Activated naive CD8-positive, alpha-beta T cell treated with anti-CD3 and anti-CD28 coated beads for 36 hours (primary cell): ENCODE data around the gene MYG1. TPM values are rescaled to one million over a fixed set of nuclear protein-coding genes. Genes with fewer than 3 reads are reported as not detected.
"Not testable (repeated sequence)": the region's sequence is repeated elsewhere in the genome, so short reads cannot be mapped to it uniquely, and the experiment has no call there.

ENCODE experiments used
- DNase-seq: peaks from one replicate; pipeline ENCODE4 v3.0.0; 2021
- H3K27ac Mint-ChIP-seq: one replicate; pipeline ENCODE4 v1.8.0; 2022; ENCODE audit warnings: mild to moderate bottlenecking, moderate library complexity, mixed read lengths
- H3K27me3 Mint-ChIP-seq: one replicate; pipeline ENCODE4 v1.8.0; 2022; ENCODE audit warnings: mild to moderate bottlenecking, mixed read lengths
- H3K36me3 Mint-ChIP-seq: one replicate; pipeline ENCODE4 v1.8.0; 2021; ENCODE audit warnings: mild to moderate bottlenecking, mixed read lengths
- H3K4me1 Mint-ChIP-seq: one replicate; pipeline ENCODE4 v1.8.0; 2021; ENCODE audit warnings: mixed read lengths
- H3K4me3 Mint-ChIP-seq: one replicate; pipeline ENCODE4 v1.8.0; 2022; ENCODE audit warnings: mild to moderate bottlenecking, moderate library complexity, mixed read lengths
- H3K9me3 Mint-ChIP-seq: one replicate; pipeline ENCODE4 v1.8.0; 2022; ENCODE audit warnings: mixed read lengths
- total RNA-seq, 2 experiments: library from RNA; stranded (reverse); gene quantifications; one replicate each; pipeline ENCODE4 v1.2.3, GENCODE V29; 2021

Gene MYG1
- total RNA-seq, 2 experiments from 2014 or later: 73.4 to 79.7 TPM

GRCh38 chr12:53328043-53328435 lies 28.5 kb downstream of the MYG1 start:
- Mint-ChIP-seq H3K9me3 (no peaks in the 10 kb centered on the region), H3K27ac (no peak overlapping the region), H3K4me1 (peaks cover 15% of the 10 kb centered on the region), H3K27me3 (no peaks in the 10 kb centered on the region), H3K4me3 (no peak overlapping the region), H3K36me3 (no peaks in the 10 kb centered on the region)
- no peak for DNase-seq

- Mint-ChIP-seq H3K4me1 (peaks cover 3% of the 10 kb centered on the region), H3K36me3 (no peaks in the 10 kb centered on the region), H3K27ac (no peak overlapping the region), H3K27me3 (peaks cover 19% of the 10 kb centered on the region), H3K4me3 (no peak overlapping the region), H3K9me3 (no peaks in the 10 kb centered on the region)
- DNase-seq: no peak
Measured at GRCh38 chr12:53330671-53331070, 31.2 kb downstream of the MYG1 start.

GRCh38 chr12:53332339-53332738 lies 32.8 kb downstream of the MYG1 start:
- DNase-seq, H3K36me3 Mint-ChIP-seq, H3K9me3 Mint-ChIP-seq, H3K4me3 Mint-ChIP-seq, H3K27ac Mint-ChIP-seq, H3K4me1 Mint-ChIP-seq: not testable (repeated sequence)
- H3K27me3 Mint-ChIP-seq: peaks cover 36% of the 10 kb centered on the region

GRCh38 chr12:53332744-53333143 lies 33.2 kb downstream of the MYG1 start:
- H3K27me3 Mint-ChIP-seq: peaks cover 40% of the 10 kb centered on the region
- H3K4me3 Mint-ChIP-seq: no peak overlapping the region
- no peak for DNase-seq
- H3K9me3 Mint-ChIP-seq: no peaks in the 10 kb centered on the region
- H3K4me1 Mint-ChIP-seq: peaks cover 4% of the 10 kb centered on the region
- H3K36me3 Mint-ChIP-seq: no peaks in the 10 kb centered on the region
- H3K27ac Mint-ChIP-seq: no peak overlapping the region

- peaks cover 6% of the 10 kb centered on the region for H3K4me1 Mint-ChIP-seq
- H3K36me3 Mint-ChIP-seq: no peaks in the 10 kb centered on the region
- H3K9me3 Mint-ChIP-seq: no peaks in the 10 kb centered on the region
- no peak overlapping the region for H3K27ac Mint-ChIP-seq
- DNase-seq: no peak
- peaks cover 46% of the 10 kb centered on the region for H3K27me3 Mint-ChIP-seq
- no peak overlapping the region for H3K4me3 Mint-ChIP-seq
Measured at GRCh38 chr12:53333289-53333688, 33.8 kb downstream of the MYG1 start.

- no peak overlapping the region for H3K27ac Mint-ChIP-seq
- H3K36me3 Mint-ChIP-seq: no peaks in the 10 kb centered on the region
- H3K9me3 Mint-ChIP-seq: no peaks in the 10 kb centered on the region
- H3K27me3 Mint-ChIP-seq: peaks cover 49% of the 10 kb centered on the region
- no peak overlapping the region for H3K4me3 Mint-ChIP-seq
- peaks cover 8% of the 10 kb centered on the region for H3K4me1 Mint-ChIP-seq
- no peak for DNase-seq
Measured at GRCh38 chr12:53333845-53334244, 34.4 kb downstream of the MYG1 start.

GRCh38 chr12:53334822-53335221 lies 35.3 kb downstream of the MYG1 start:
- Mint-ChIP-seq H3K4me3 (no peak overlapping the region), H3K27me3 (peaks cover 49% of the 10 kb centered on the region), H3K4me1 (peaks cover 8% of the 10 kb centered on the region), H3K9me3 (no peaks in the 10 kb centered on the region), H3K36me3 (no peaks in the 10 kb centered on the region), H3K27ac (no peak overlapping the region)
- DNase-seq: no peak

- Mint-ChIP-seq H3K27me3 (peaks cover 49% of the 10 kb centered on the region), H3K27ac (no peak within 1 kb of the TSS), H3K4me1 (peaks cover 11% of the 10 kb centered on the region), H3K4me3 (no peak within 1 kb of the TSS), H3K9me3 (no peaks in the 10 kb centered on the region), H3K36me3 (no peaks in the 10 kb centered on the region)
- no peak for DNase-seq
Measured at GRCh38 chr12:53336181-53336681, 36.7 kb downstream of the MYG1 start, which contains the start of gene SP7. Gene SP7 (minus strand): TSS chr12:53336354. CDS start chr12:53335646, 708 bp downstream.

- Mint-ChIP-seq H3K4me1 (peaks cover 11% of the 10 kb centered on the region), H3K36me3 (no peaks in the 10 kb centered on the region), H3K9me3 (no peaks in the 10 kb centered on the region), H3K27me3 (peaks cover 49% of the 10 kb centered on the region), H3K4me3 (no peak overlapping the region), H3K27ac (no peak overlapping the region)
- no peak for DNase-seq
Measured at GRCh38 chr12:53338017-53338416, 38.5 kb downstream of the MYG1 start.

GRCh38 chr12:53338916-53339315 lies 39.4 kb downstream of the MYG1 start:
- no peaks in the 10 kb centered on the region for H3K36me3 Mint-ChIP-seq
- no peak overlapping the region for H3K4me3 Mint-ChIP-seq
- no peak for DNase-seq
- peaks cover 43% of the 10 kb centered on the region for H3K27me3 Mint-ChIP-seq
- no peaks in the 10 kb centered on the region for H3K9me3 Mint-ChIP-seq
- no peak overlapping the region for H3K27ac Mint-ChIP-seq
- peaks cover 14% of the 10 kb centered on the region for H3K4me1 Mint-ChIP-seq

- no peak overlapping the region for H3K4me3 Mint-ChIP-seq
- no peaks in the 10 kb centered on the region for H3K36me3 Mint-ChIP-seq
- no peaks in the 10 kb centered on the region for H3K9me3 Mint-ChIP-seq
- H3K4me1 Mint-ChIP-seq: peaks cover 25% of the 10 kb centered on the region
- no peak overlapping the region for H3K27ac Mint-ChIP-seq
- peak; percentile 31 for DNase-seq
- peaks cover 32% of the 10 kb centered on the region for H3K27me3 Mint-ChIP-seq
Measured at GRCh38 chr12:53340398-53340797, 40.9 kb downstream of the MYG1 start.

GRCh38 chr12:53343449-53343848 lies 44.0 kb downstream of the MYG1 start:
- Mint-ChIP-seq H3K36me3 (no peaks in the 10 kb centered on the region), H3K4me3 (no peak overlapping the region), H3K9me3 (no peaks in the 10 kb centered on the region), H3K27me3 (peaks cover 1% of the 10 kb centered on the region), H3K27ac (no peak overlapping the region), H3K4me1 (peaks cover 18% of the 10 kb centered on the region)
- no peak for DNase-seq

GRCh38 chr12:53343969-53344368 lies 44.5 kb downstream of the MYG1 start:
- peaks cover 18% of the 10 kb centered on the region for H3K4me1 Mint-ChIP-seq
- peak overlapping the region; percentile 63 for H3K4me3 Mint-ChIP-seq
- H3K9me3 Mint-ChIP-seq: no peaks in the 10 kb centered on the region
- no peak for DNase-seq
- no peak overlapping the region for H3K27ac Mint-ChIP-seq
- no peaks in the 10 kb centered on the region for H3K27me3 Mint-ChIP-seq
- no peaks in the 10 kb centered on the region for H3K36me3 Mint-ChIP-seq

- Mint-ChIP-seq H3K4me3 (peak overlapping the region; percentile 63), H3K27ac (no peak overlapping the region), H3K27me3 (no peaks in the 10 kb centered on the region), H3K9me3 (no peaks in the 10 kb centered on the region), H3K4me1 (peaks cover 18% of the 10 kb centered on the region), H3K36me3 (no peaks in the 10 kb centered on the region)
- DNase-seq: no peak
Measured at GRCh38 chr12:53344487-53344823, 45.0 kb downstream of the MYG1 start.

- peak overlapping the region; percentile 34 for H3K27ac Mint-ChIP-seq
- peak overlapping the region; percentile 88 for H3K4me3 Mint-ChIP-seq
- H3K4me1 Mint-ChIP-seq: peaks cover 18% of the 10 kb centered on the region
- peak; percentile 65 for DNase-seq
- H3K9me3 Mint-ChIP-seq: no peaks in the 10 kb centered on the region
- no peaks in the 10 kb centered on the region for H3K36me3 Mint-ChIP-seq
- H3K27me3 Mint-ChIP-seq: no peaks in the 10 kb centered on the region
Measured at GRCh38 chr12:53344824-53345485, 45.5 kb downstream of the MYG1 start.

- Mint-ChIP-seq H3K4me3 (peak overlapping the region; percentile 88), H3K4me1 (peaks cover 16% of the 10 kb centered on the region), H3K36me3 (no peaks in the 10 kb centered on the region), H3K9me3 (no peaks in the 10 kb centered on the region), H3K27ac (peak overlapping the region; percentile 34), H3K27me3 (no peaks in the 10 kb centered on the region)
- DNase-seq: no peak
Measured at GRCh38 chr12:53345486-53346188, 46.1 kb downstream of the MYG1 start.
